EL (cell line): Measurements from ENCODE around the gene ENDOV.

Experiments
- DNase-seq: peaks from one replicate; pipeline ENCODE4 v3.0.0-alpha.2; 2016

The ENDOV gene

DNA sequence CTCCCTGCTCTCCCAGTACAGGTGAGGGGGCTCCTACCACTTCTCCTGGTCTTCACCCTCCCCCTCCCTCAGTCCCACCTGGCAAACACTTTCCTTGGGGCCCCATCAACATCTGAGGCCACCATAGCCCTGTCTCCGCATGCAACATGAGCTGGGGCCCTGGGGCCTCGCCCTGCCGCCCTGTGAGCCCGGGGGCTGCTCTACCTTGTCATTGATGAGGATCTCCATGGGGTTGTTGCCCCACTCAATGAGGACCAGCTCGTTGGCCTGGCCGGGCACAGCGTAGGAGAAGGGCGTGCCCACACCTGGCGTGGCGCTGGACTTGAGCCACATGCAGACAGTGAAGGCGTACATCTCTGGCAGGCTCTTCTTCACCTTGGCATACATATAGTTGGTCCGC, 58.0 kb downstream of the ENDOV start:
- no peak for DNase-seq

DNA sequence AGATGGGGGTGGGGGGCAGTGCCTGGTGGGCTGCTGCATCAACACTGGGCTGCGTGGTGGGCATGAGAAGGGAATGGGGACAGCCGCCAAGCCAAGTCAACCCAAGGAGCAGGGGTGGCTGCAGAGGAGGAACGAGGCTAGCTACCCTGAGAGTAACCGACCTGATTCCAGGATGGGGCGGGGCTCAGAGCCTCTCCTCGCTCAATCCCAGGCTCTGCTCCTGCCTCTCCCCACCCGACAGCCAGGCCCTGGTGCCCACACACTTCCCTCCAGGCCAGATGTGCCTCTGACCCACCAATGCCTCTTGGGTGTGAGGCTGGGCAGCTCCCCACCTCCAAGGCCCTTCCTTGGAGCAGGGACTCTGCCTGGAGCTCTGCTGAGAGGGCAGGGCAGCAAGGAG, 58.7 kb downstream of the ENDOV start:
- DNase-seq: no peak

DNA sequence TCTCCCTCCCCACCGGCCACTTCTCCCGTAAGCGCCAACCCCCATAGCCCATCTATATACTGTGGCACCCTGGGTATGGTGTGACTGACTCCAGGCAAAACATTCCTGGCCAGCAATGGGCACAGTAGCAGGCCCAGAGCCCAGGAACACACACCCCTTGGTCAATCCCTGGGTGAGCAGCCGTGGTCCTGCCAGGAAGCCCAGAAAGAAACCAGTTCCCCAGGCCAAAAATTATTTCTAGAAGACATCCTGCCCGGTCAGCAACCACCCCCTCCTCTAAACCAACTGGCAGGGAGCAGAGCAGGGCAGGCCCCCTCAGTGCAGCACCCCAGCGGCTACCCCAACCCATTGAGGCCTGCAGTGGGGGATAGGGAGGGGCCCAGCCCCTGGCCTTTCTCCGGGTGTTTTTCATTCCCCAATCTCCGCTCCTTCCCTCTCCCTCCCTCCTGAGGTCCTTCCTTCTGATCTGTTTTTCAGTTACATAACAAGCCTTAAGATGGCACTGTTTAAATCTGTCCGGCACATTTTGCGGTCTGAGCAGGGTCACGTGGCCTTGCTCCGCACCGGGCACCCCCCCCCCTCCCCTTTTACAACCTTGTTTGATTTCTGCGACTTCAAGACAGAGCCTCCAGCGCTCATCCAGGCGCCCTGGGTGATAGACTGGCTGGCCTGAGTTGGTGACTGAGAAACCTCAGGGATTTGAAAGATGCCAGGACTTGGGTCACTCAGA, 59.4 kb downstream of the ENDOV start:
- DNase-seq: peak; percentile 60

DNA sequence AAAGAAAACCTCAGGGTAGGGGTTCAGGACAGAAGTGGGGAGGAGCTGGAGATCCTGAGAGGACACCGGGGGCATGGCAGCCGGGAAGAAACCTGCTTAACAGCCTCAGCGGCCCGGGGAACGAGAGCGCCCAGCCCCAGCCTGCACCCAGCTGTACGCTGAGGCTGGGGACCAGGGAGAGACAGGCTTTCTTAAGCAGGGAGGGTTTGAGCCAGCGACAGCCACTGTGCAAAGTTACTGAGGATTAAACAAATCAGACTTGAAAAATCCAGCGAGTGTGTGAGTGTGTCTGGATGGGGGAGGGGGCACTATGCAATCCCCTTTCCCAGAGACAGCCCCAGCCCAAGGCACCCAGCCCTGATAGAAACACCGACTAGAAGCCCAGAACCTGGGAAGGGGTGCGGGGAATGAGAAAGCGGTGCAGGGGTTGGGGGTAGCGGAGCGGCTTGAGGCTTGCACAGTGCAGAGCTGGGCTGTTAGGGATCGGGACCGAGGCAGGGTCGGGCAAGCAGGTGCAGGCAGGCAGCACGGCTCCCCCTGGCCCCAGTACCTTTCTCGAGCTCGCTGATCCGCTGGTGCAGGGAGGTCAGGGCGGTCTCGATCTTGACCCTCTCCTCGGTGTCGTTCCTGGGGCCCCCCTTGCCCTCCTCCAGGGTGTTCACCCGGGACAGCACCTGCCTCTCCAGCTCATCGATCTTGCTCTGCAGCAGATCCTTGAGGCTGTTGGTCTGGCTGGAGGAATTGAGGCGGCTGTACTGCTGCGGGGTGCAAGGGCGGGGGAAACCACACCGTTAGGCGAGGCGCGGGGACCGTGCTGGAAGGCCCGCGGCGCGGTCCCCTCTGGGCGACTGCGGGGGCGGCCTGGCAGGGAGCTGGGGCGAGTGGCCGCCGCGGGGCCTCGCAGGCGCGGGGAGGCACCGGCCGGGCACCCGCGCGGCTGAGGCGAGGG, 60.3 kb downstream of the ENDOV start:
- DNase-seq: no peak

- peak; percentile 25 for DNase-seq
Measured at GRCh38 chr17:80475910-80476876, 61.2 kb downstream of the ENDOV start, which contains the start of gene NPTX1. TSS of gene NPTX1 (minus strand) at chr17:80476607. CDS start at chr17:80476446, 161 bp downstream.

- DNase-seq: no peak
Measured at GRCh38 chr17:80476877-80477646, 62.1 kb downstream of the ENDOV start.

DNA sequence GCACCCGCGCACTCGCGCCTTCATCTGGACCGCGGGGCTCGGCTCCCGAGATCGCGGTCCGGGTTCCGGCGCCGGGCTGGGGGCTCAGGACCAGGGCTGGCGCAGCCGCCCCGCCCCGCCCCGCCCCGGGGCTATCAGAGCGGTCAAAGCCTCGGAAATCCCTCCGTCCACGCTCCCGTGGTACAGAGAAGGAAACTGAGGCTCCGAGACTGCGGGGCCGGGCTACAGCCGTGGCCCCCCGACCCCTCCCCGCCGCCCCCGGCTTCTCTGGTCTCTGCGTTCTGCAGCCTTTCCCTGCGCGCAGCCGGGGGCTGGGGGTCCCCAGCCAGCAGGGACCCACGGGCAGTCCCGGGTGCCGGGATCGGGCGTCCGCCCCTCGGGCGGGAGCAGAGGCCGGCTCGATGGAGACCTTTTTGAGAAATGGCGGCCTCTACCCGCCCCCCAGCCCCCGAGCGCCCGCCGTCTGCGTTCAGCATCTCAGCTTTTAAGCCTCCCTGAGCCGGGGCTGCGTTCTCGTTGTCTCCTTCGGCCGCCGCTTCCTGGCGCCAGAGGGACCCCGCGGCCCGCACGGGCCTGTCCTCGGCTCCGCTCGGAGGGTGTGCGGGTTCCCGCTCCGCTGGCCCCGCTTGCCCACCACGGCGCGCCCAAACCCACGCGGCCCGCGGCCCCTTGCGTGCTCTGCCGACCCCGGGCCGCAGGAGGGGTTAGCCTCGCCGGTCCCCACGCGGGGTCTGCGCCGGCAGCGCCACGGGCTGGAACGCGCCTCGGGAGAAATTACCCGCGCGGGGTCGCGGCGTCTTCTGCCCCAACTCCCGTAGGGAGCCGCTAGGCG, 62.9 kb downstream of the ENDOV start:
- DNase-seq: peak; percentile 44

DNA sequence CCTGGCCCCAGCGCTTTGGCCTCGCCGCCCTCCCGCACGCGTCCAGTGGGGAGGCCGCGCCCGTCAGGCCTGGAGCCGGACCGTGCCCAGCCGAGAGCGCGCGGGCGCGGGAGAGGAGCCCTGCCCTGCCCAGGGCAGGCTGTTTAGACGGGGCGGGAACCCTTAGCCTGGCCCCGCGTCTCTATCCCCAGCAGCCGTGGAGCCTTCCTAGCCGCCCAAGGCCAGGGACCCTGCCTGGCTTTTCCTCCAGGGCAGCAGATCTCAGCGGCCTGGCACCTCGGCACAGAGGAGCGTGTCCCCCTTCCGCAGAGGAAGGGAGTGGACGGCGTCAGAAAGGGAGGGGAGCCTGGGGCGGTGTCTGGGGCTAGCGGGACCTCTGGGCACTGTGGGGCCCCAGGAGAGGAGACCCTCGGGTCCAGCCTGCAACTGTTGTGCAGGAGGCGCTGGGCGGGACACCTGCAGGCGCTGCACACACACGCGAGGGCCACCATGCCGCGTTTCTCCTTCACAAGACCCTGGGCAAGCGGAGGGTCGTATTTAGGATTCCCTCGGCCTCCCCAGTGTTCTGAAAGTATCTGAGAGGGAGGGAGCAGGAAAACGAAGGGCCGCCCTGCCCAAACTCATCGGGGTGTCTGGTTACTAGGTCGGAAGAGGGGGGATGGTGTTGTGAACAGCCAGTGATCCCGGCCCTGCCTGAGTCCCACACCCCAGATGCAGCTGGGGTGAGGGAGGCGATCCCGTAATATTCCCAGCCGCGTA, 63.7 kb downstream of the ENDOV start:
- no peak for DNase-seq

- DNase-seq: no peak
Measured at GRCh38 chr17:80479246-80479566, 64.2 kb downstream of the ENDOV start.

GRCh38 chr17:80480248-80480647, 65.3 kb downstream of the ENDOV start:
- DNase-seq: no peak

- DNase-seq: no peak
Measured at GRCh38 chr17:80481284-80482057, 66.5 kb downstream of the ENDOV start.

DNA sequence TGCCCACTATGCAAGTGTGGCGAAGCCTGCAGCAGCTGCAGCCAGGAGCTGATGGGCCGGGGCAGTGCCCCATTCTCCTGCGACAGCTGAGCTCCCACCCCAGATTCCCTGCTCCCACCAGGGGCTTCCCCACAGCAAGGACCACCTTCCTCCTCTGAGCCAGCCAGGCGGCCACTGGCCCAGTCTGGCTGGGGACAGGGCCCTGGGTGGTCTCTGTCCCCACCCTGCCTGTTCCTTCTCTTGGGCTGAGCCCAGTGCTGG, 67.0 kb downstream of the ENDOV start:
- DNase-seq: no peak

DNA sequence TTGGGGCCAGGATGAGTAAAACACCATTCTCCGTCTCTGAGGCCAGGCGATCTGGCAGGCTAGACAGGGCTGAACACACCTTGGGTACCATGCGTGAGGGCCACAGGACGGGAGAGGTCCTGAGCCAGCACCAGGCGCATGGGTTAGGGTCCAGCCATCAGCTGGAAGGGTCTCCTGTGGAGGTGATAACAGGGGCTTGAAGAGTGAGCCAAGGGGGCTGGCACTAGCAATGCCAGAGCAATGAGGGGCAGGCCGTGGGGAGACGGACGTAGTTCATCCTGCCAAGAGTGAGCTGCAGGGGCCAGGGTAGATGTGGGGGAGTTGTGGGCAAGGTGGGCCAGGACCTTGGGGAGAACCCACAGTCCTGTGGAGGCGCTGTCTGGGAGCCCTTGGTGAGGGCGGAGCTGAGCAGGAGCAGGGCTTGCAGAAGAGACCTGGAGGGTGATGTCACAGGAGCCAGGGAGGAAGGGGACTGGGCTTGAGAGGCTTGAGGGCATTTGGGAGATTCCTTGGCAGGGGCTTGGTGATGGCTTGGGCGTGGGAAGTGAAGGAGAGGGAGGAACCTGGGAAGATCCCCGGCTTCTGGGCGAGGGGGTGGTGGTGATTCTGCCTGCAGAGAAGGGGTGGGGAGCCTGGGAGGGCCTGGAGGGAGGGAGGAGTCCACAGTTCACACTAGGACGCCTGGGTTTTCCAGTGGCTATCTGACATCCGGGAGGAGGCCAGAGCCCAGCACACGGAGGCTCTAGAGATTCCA, 67.8 kb downstream of the ENDOV start:
- DNase-seq: peak; percentile 36

- no peak for DNase-seq
Measured at GRCh38 chr17:80485846-80486245, 70.9 kb downstream of the ENDOV start.

DNA sequence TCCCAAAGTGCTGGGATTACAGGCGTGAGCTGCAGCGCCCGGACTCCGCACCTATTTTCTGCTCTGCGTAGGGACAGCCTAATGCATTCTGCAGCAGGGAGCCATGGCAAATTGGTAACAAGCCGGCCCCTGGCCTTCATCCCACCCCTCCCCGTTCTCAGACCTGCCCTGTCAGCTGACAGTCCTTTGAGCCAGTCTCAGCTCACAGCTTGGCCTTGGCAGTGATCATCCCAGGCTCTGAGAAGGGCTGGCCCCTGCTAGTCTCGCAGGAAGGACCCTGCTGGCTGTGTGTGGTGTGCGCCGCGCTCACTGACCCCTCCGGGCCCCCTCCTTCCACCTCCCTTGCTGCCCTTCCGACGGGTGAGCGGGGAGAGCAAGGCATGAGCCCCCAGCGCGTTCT, 71.7 kb downstream of the ENDOV start:
- DNase-seq: no peak

GRCh38 chr17:80487511-80487910, 72.5 kb downstream of the ENDOV start:
- DNase-seq: no peak
